Neural progenitor cell (in vitro differentiated cells): ENCODE data around the gene ECSIT.

Experiments
- EZH2phosphoT487 ChIP-seq: fragments of 200-600 bp; sonication (generic); IDR thresholded peaks from 2 replicates; pipeline ENCODE4 v1.6.1; 2017; ENCODE audit warnings: antibody characterized with exemption
- TF ChIP-seq, protein P1 (sequence below): fragments of 200-600 bp; sonication (generic); IDR thresholded peaks from 2 replicates; pipeline ENCODE4 v1.5.1; 2017; ENCODE audit warnings: antibody characterized with exemption, mild to moderate bottlenecking

DNA sequence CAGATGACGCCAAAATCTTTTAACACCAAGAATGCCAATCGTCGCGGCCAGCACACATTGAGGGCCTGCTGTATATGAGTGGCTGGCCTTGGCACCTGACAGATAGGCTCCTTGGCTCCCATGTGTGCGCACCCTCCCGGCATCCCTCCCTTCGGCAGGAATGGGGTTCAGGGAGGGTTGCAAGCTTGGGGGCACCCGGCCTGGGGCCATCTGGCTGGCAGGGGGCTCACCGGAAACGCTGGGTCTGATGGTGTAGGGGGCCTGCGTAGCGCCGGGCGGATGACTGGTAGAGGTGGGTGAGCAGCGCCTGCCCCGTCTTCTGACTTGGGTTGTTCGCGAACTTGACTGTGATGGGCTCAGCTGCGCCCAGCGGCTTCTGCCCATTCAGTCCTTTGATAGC lies 71.1 kb downstream of the ECSIT start:
- TF ChIP-seq, protein P1, sequence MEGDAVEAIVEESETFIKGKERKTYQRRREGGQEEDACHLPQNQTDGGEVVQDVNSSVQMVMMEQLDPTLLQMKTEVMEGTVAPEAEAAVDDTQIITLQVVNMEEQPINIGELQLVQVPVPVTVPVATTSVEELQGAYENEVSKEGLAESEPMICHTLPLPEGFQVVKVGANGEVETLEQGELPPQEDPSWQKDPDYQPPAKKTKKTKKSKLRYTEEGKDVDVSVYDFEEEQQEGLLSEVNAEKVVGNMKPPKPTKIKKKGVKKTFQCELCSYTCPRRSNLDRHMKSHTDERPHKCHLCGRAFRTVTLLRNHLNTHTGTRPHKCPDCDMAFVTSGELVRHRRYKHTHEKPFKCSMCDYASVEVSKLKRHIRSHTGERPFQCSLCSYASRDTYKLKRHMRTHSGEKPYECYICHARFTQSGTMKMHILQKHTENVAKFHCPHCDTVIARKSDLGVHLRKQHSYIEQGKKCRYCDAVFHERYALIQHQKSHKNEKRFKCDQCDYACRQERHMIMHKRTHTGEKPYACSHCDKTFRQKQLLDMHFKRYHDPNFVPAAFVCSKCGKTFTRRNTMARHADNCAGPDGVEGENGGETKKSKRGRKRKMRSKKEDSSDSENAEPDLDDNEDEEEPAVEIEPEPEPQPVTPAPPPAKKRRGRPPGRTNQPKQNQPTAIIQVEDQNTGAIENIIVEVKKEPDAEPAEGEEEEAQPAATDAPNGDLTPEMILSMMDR = no peak
- no peak for TF ChIP-seq EZH2phosphoT487
